K562 (cell line): ENCODE results near the gene OGT. TPM values are rescaled to one million over a fixed set of nuclear protein-coding genes. Genes with fewer than 3 reads are reported as not detected.

ENCODE experiments used
- CCNT2 ChIP-seq: IDR thresholded peaks from 2 replicates; pipeline ENCODE4 v1.6.1; 2011; ENCODE audit warnings: borderline replicate concordance, low read depth, mild to moderate bottlenecking, moderate library complexity, mixed read lengths, low read length; ENCODE audit not compliant: insufficient read length; ENCODE audit errors: extremely low read depth
- CREM ChIP-seq: IDR thresholded peaks from 2 replicates; pipeline ENCODE4 v1.6.1; 2014; ENCODE audit warnings: antibody characterized with exemption, low read depth
- EGR1 ChIP-seq: fragments of 450-650 bp; conservative IDR thresholded peaks from 2 replicates; pipeline ENCODE4 v1.6.1; 2017; ENCODE audit warnings: mild to moderate bottlenecking
- ELK1 ChIP-seq: sonication (generic); formaldehyde crosslinking; IDR thresholded peaks from 2 replicates; pipeline ENCODE4 v1.8.1; 2022; ENCODE audit warnings: missing genetic modification reagents
- ETV1 ChIP-seq: fragments of 450-650 bp; conservative IDR thresholded peaks from 2 replicates; pipeline ENCODE4 v1.6.1; 2016; ENCODE audit warnings: missing genetic modification characterization, control low read depth, low read depth, missing compliant biosample characterization
- ETV5 ChIP-seq: sonication (generic); formaldehyde crosslinking; IDR thresholded peaks from 2 replicates; pipeline ENCODE4 v1.4.0; 2020; ENCODE audit warnings: low read depth, mild to moderate bottlenecking, missing genetic modification reagents
- MAFF ChIP-seq: IDR thresholded peaks from 2 replicates; pipeline ENCODE4 v1.6.1; 2012; ENCODE audit warnings: low read length, improper control_type of control experiment
- MAX ChIP-seq: sonication (generic); formaldehyde crosslinking; IDR thresholded peaks from 2 replicates; pipeline ENCODE4 v1.9.0; 2022; ENCODE audit warnings: mild to moderate bottlenecking, missing genetic modification reagents
- MEF2A ChIP-seq: IDR thresholded peaks from 2 replicates; pipeline ENCODE4 v1.6.1; 2011; ENCODE audit warnings: low read depth, mild to moderate bottlenecking, low read length, moderate library complexity; ENCODE audit not compliant: control insufficient read depth
- PCBP1 ChIP-seq: fragments of 200-400 bp; formaldehyde crosslinking; IDR thresholded peaks from 2 replicates; pipeline ENCODE4 v1.6.1; 2018; ENCODE audit warnings: mild to moderate bottlenecking, low read depth, low read length; ENCODE audit not compliant: poor library complexity, severe bottlenecking
- PTRF ChIP-seq: fragments of 450-650 bp; IDR thresholded peaks from 2 replicates; pipeline ENCODE4 v1.6.1; 2016; ENCODE audit warnings: mild to moderate bottlenecking, missing genetic modification characterization, missing compliant biosample characterization
- SOX6 ChIP-seq: fragments of 450-650 bp; IDR thresholded peaks from 2 replicates; pipeline ENCODE4 v1.6.1; 2014; ENCODE audit warnings: mild to moderate bottlenecking
- TAF7 ChIP-seq: fragments of 450-650 bp; IDR thresholded peaks from 2 replicates; pipeline ENCODE4 v1.6.1; 2016; ENCODE audit warnings: missing genetic modification characterization, missing compliant biosample characterization
- TAL1 ChIP-seq: fragments of 450-650 bp; IDR thresholded peaks from 2 replicates; pipeline ENCODE4 v1.6.1; 2016; ENCODE audit warnings: mild to moderate bottlenecking
- THAP12 ChIP-seq: fragments of 250-450 bp; sonication (Bioruptor Pico); IDR thresholded peaks from 2 replicates; pipeline ENCODE4 v1.9.0; 2021; ENCODE audit warnings: mild to moderate bottlenecking, inconsistent platforms
- VEZF1 ChIP-seq: fragments of 200-800 bp; sonication (Bioruptor generic); IDR thresholded peaks from 2 replicates; pipeline ENCODE4 v1.6.1; 2017; ENCODE audit warnings: missing genetic modification characterization, missing compliant biosample characterization
- ZFPM2 ChIP-seq: fragments of 250-450 bp; sonication (Bioruptor Pico); IDR thresholded peaks from 2 replicates; pipeline ENCODE4 v1.5.1; 2022; ENCODE audit warnings: mild to moderate bottlenecking
- ZNF280B ChIP-seq: fragments of 250-450 bp; sonication (Bioruptor Pico); IDR thresholded peaks from 2 replicates; pipeline ENCODE4 v1.5.1; 2021; ENCODE audit warnings: mild to moderate bottlenecking
- ZNF395 ChIP-seq: fragments of 200-800 bp; sonication (Bioruptor generic); IDR thresholded peaks from 2 replicates; pipeline ENCODE4 v1.6.1; 2017; ENCODE audit warnings: missing genetic modification characterization, missing compliant biosample characterization
- ZNF408 ChIP-seq: fragments of 250-450 bp; sonication (Bioruptor Pico); IDR thresholded peaks from 2 replicates; pipeline ENCODE4 v1.4.0; 2020; ENCODE audit warnings: low read depth, mild to moderate bottlenecking, moderate library complexity
- polyA plus RNA-seq, 8 experiments: library from polyadenylated mRNA; depleted of rRNA in 4 of 8; stranded (reverse) in 5 of 8; unstranded in 3 of 8; fragments of >200 nt; fragmentation: Nextera tagmentation in 2 of 8; fragmentation: Illumina TruSeq in 1 of 8; extraction: Ambion mirVana in 2 of 8; extraction: Trizol in 1 of 8; gene quantifications; 2 replicates each; pipeline versions ENCODE4 v1.2.1 to v1.2.3, GENCODE V29; 2011 to 2014; ENCODE audit warnings: inconsistent platforms in 1 of 8, missing spikeins in 1 of 8
- total RNA-seq, 7 experiments: library from RNA; depleted of rRNA in 6 of 7; stranded (reverse); fragments of >200 nt in 6 of 7; fragmentation: Illumina TruSeq in 2 of 7; extraction: Trizol in 2 of 7; gene quantifications; 2 replicates each; pipeline versions ENCODE4 v1.2.1 to v1.2.3, GENCODE V29; 2011 to 2021; ENCODE audit warnings: low replicate concordance in 1 of 7

OGT gene
- total and polyA plus RNA-seq, 9 of the 15 experiments (the other 6 are each of a cell fraction or from before 2014, with no cell fraction given): 38.9 to 347 (median 117) TPM

- TF ChIP-seq MEF2A: no peak
- TF ChIP-seq PTRF: no peak
- TF ChIP-seq TAF7 (tag): peak; percentile 88
- peak; percentile 91 for TF ChIP-seq SOX6
- TF ChIP-seq ZFPM2 (CRISPR knock-in tag): no peak
- 0 out of 2 replicates have a peak, but pooled peaks have one; percentile 5 for TF ChIP-seq TAL1
- no peak for TF ChIP-seq EGR1
- no peak for TF ChIP-seq ZNF408 (CRISPR knock-in tag)
- TF ChIP-seq ZNF395 (CRISPR knock-in tag): no peak; the same call in 1 of the 2 replicates
- peak; percentile 89 for TF ChIP-seq CREM
- TF ChIP-seq MAX (CRISPR knock-in tag): peak; percentile 86
- TF ChIP-seq ETV1: peak; percentile 82
- TF ChIP-seq VEZF1 (CRISPR knock-in tag): peak; percentile 12
- TF ChIP-seq ETV5 (CRISPR knock-in tag): peak; percentile 67
- 0 out of 2 replicates have a peak, but pooled peaks have one; percentile 5 for TF ChIP-seq MAFF
- peak; percentile 58 for TF ChIP-seq CCNT2
- TF ChIP-seq ELK1 (CRISPR knock-in tag): no peak
- peak; percentile 90 for TF ChIP-seq PCBP1
- no peak for TF ChIP-seq THAP12 (CRISPR knock-in tag)
- TF ChIP-seq ZNF280B (CRISPR knock-in tag): no peak
These were observed at the start of gene OGT (continued) for GRCh38 chrX:71532753-71533425.
